ENCODE data around the gene PAGE2. TPM values are rescaled to one million over a fixed set of nuclear protein-coding genes. Genes with fewer than 3 reads are reported as not detected.

PAGE2 gene, protein sequence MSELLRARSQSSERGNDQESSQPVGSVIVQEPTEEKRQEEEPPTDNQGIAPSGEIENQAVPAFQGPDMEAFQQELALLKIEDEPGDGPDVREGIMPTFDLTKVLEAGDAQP
- not detected in 2 replicates for total RNA-seq

DNA sequence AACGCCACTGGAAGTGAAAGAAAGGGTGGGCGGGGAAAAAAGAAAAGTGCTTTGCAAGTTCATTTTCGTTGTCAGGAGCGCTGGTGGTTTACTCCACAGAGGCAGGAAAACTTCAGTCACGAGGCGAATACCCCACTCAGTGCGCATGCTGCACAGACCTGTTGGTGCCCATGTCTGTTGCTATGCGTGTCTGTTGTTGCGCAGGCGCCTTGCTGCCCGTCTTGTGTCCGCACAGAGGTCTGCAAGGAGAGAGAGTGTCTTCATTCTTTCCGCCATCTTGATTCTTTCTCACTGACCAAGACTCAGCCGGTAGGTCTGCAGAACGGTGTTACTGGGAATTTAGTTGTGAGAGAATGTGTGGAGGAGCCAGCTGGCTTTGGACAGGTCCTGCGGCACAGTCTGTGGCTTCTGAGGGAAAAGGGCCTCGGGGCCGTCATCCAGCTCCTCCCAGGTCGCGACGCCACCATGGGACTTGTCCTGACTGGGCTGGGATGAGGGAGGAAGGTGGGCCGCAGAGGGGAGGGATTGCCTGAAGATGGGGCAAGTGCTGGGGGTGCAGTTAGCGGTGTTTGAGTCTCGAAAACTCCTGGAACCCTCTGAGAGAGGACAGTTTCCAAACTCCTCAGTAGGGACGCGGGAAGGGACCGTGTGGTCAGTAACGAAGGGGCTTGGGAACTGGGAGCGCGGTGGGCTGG is at the start of gene PAGE2:
PAGE2 (plus strand) TSS at position 224 of the 695 bp plus-strand sequence. CDS start 1,003 bp downstream, outside the sequence.

DNA sequence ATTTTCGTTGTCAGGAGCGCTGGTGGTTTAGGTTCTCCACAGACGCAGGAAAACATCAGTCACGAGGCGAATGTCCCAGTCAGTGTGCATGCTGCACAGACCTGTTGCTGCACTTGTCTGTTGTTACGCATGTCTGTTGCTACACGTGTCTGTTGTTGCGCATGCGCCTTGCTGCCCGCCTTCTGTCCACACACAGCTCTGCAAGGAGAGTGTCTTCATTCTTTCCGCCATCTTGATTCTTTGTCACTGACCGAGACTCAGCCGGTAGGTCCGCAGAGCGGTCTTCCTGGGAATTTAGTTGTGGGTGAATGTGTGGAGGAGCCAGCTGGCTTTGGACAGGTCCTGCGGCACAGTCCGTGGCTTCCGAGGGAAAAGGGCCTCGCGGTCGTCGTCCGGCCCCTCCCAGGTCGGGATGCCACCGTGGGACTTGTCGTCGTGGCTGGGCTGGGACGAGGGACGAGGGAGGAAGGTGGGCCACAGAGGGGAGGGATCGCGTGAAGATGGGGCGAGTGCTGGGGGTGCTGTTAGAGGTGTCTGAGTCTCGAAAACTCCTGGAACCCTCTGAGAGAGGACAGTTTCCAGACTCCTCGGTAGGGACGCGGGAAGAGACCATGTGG is 13.9 kb upstream of the PAGE2 start, which contains the start of gene PAGE2B:
PAGE2B (plus strand) TSS at position 180 of the 617 bp plus-strand sequence. CDS start 1,012 bp downstream, outside the sequence.

Other genes with a start within 250 kb of the PAGE2 start
- 22.1 and 27.8 TPM in 2 replicates for gene TRO, start 168.2 kb upstream of the PAGE2 start, total RNA-seq
- not detected in 2 replicates for gene PFKFB1, start 94.8 kb upstream of the PAGE2 start, total RNA-seq
- gene APEX2, start 88.7 kb upstream of the PAGE2 start, total RNA-seq: 7.9 and 8.4 TPM in 2 replicates
- gene ALAS2, start 58.0 kb upstream of the PAGE2 start, total RNA-seq: not detected in 2 replicates
- gene PAGE2B, start 14.0 kb upstream of the PAGE2 start, total RNA-seq: not detected in 2 replicates
- not detected in 2 replicates for gene PAGE5, start 131.3 kb downstream of the PAGE2 start, total RNA-seq
- gene PAGE3, start 175.9 kb downstream of the PAGE2 start, total RNA-seq: not detected in 2 replicates